ENCODE measurements around the gene RAI2.

The RAI2 gene

GRCh38 chrX:17848545-17849265 lies 12.4 kb downstream of the RAI2 start:
- ChIA-PET CTCF (interaction anchor here (0.6 to 0.8 kb wide), 3 partner anchors 38 to 107 kb away, joined by 3 read pairs; no protein-coding TSS in a partner anchor), POLR2A (no interaction called here)
- TF ChIP-seq CTBP1 (IDR thresholded peaks at IDR 0.05; ENCODE audit: borderline replicate concordance) (no peak), FOXA1 (IDR thresholded peaks at IDR 0.05) (no peak), NFRKB (IDR thresholded peaks at IDR 0.05) (no peak), L3MBTL2 (conservative IDR thresholded peaks at IDR 0.05) (no peak), ELF4 (IDR thresholded peaks at IDR 0.05) (no peak), FOXM1 (IDR thresholded peaks at IDR 0.05; ENCODE audit: borderline replicate concordance) (no peak), SP1 (IDR thresholded peaks at IDR 0.05) (no peak), SUZ12 (IDR thresholded peaks at IDR 0.05) (no peak), LEF1 (IDR thresholded peaks at IDR 0.05; ENCODE audit: borderline replicate concordance) (no peak), BHLHE40 (IDR thresholded peaks at IDR 0.05; ENCODE audit: borderline replicate concordance) (no peak), ARNT (IDR thresholded peaks at IDR 0.05) (no peak), TARDBP (IDR thresholded peaks at IDR 0.05) (no peak)
- DNase-seq (ENCODE audit: extremely low spot score), result no peak

GRCh38 chrX:17846045-17846444 lies 15.1 kb downstream of the RAI2 start:
- CTCF ChIA-PET, result no interaction called here
- POLR2A ChIA-PET, result no interaction called here
- DNase-seq (ENCODE audit: extremely low spot score), result no peak
- TF ChIP-seq BHLHE40 (IDR thresholded peaks at IDR 0.05; ENCODE audit: borderline replicate concordance) (no peak), FOXM1 (IDR thresholded peaks at IDR 0.05; ENCODE audit: borderline replicate concordance) (no peak), PKNOX1 (IDR thresholded peaks at IDR 0.05) (no peak), ZNF384 (IDR thresholded peaks at IDR 0.05) (no peak), LEF1 (IDR thresholded peaks at IDR 0.05; ENCODE audit: borderline replicate concordance) (no peak), HDGF (IDR thresholded peaks at IDR 0.05; ENCODE audit: borderline replicate concordance) (no peak), ELF4 (IDR thresholded peaks at IDR 0.05) (no peak)

- no peak for DNase-seq (ENCODE audit: extremely low spot score)
- ChIA-PET CTCF (no interaction called here), POLR2A (no interaction called here)
- no peak for TF ChIP-seq TARDBP (IDR thresholded peaks at IDR 0.05)
- no peak for TF ChIP-seq LEF1 (IDR thresholded peaks at IDR 0.05; ENCODE audit: borderline replicate concordance)
Measured at GRCh38 chrX:17844236-17844635, 16.9 kb downstream of the RAI2 start.

- no peak for TF ChIP-seq NFRKB (IDR thresholded peaks at IDR 0.05)
- no peak for TF ChIP-seq L3MBTL2 (conservative IDR thresholded peaks at IDR 0.05)
- TF ChIP-seq CTBP1 (IDR thresholded peaks at IDR 0.05; ENCODE audit: borderline replicate concordance), result no peak
- no peak for TF ChIP-seq PKNOX1 (IDR thresholded peaks at IDR 0.05)
- no peak for TF ChIP-seq FOXM1 (IDR thresholded peaks at IDR 0.05; ENCODE audit: borderline replicate concordance)
- TF ChIP-seq ARNT (IDR thresholded peaks at IDR 0.05), result no peak
- no peak for TF ChIP-seq BHLHE40 (IDR thresholded peaks at IDR 0.05; ENCODE audit: borderline replicate concordance)
- TF ChIP-seq SP1 (IDR thresholded peaks at IDR 0.05), result no peak
- no peak for TF ChIP-seq FOXK2 (IDR thresholded peaks at IDR 0.05)
- no peak for TF ChIP-seq FOXA1 (IDR thresholded peaks at IDR 0.05)
- TF ChIP-seq SUZ12 (IDR thresholded peaks at IDR 0.05), result no peak
- no peak for TF ChIP-seq TARDBP (IDR thresholded peaks at IDR 0.05)
- no peak for TF ChIP-seq ZNF384 (IDR thresholded peaks at IDR 0.05)
- TF ChIP-seq LEF1 (IDR thresholded peaks at IDR 0.05; ENCODE audit: borderline replicate concordance), result no peak
- TF ChIP-seq ELF4 (IDR thresholded peaks at IDR 0.05), result no peak
- ChIA-PET CTCF (interaction anchor here (1.5 kb wide), 1 partner anchor 54 kb away, joined by 5 read pairs; no protein-coding TSS in a partner anchor), POLR2A (no interaction called here)
- DNase-seq (ENCODE audit: extremely low spot score), result no peak
Measured at GRCh38 chrX:17842769-17843525, 18.2 kb downstream of the RAI2 start.

GRCh38 chrX:17839269-17839668 lies 21.8 kb downstream of the RAI2 start:
- TF ChIP-seq ELF4 (IDR thresholded peaks at IDR 0.05) (no peak), FOXA1 (IDR thresholded peaks at IDR 0.05) (no peak), ZNF384 (IDR thresholded peaks at IDR 0.05) (no peak), BHLHE40 (IDR thresholded peaks at IDR 0.05; ENCODE audit: borderline replicate concordance) (no peak), FOXM1 (IDR thresholded peaks at IDR 0.05; ENCODE audit: borderline replicate concordance) (no peak), LEF1 (IDR thresholded peaks at IDR 0.05; ENCODE audit: borderline replicate concordance) (no peak), SP1 (IDR thresholded peaks at IDR 0.05) (no peak), TARDBP (IDR thresholded peaks at IDR 0.05) (no peak), ARNT (IDR thresholded peaks at IDR 0.05) (no peak), CTBP1 (IDR thresholded peaks at IDR 0.05; ENCODE audit: borderline replicate concordance) (no peak), PKNOX1 (IDR thresholded peaks at IDR 0.05) (no peak), NFRKB (IDR thresholded peaks at IDR 0.05) (no peak), HDGF (IDR thresholded peaks at IDR 0.05; ENCODE audit: borderline replicate concordance) (no peak), L3MBTL2 (conservative IDR thresholded peaks at IDR 0.05) (no peak), SUZ12 (IDR thresholded peaks at IDR 0.05) (no peak), FOXK2 (IDR thresholded peaks at IDR 0.05) (no peak)
- POLR2A ChIA-PET, result no interaction called here
- no peak for DNase-seq (ENCODE audit: extremely low spot score)
- CTCF ChIA-PET, result interaction anchor here (0.6 kb wide), 2 partner anchors 11 to 511 kb away, joined by 3 read pairs; no protein-coding TSS in a partner anchor

GRCh38 chrX:17836830-17837229 lies 24.3 kb downstream of the RAI2 start:
- DNase-seq (ENCODE audit: extremely low spot score), result no peak
- POLR2A ChIA-PET, result no interaction called here
- CTCF ChIA-PET, result interaction anchor here (0.7 kb wide), 1 partner anchor 256 kb away, joined by 4 read pairs; no protein-coding TSS in a partner anchor
- no peak for TF ChIP-seq BHLHE40 (IDR thresholded peaks at IDR 0.05; ENCODE audit: borderline replicate concordance)
- no peak for TF ChIP-seq ARNT (IDR thresholded peaks at IDR 0.05)
- TF ChIP-seq HDGF (IDR thresholded peaks at IDR 0.05; ENCODE audit: borderline replicate concordance), result no peak
- TF ChIP-seq PKNOX1 (IDR thresholded peaks at IDR 0.05), result no peak
- TF ChIP-seq ZNF384 (IDR thresholded peaks at IDR 0.05), result no peak
- TF ChIP-seq ELF4 (IDR thresholded peaks at IDR 0.05), result no peak
- no peak for TF ChIP-seq FOXM1 (IDR thresholded peaks at IDR 0.05; ENCODE audit: borderline replicate concordance)
- no peak for TF ChIP-seq NFRKB (IDR thresholded peaks at IDR 0.05)
- no peak for TF ChIP-seq FOXK2 (IDR thresholded peaks at IDR 0.05)
- TF ChIP-seq CTBP1 (IDR thresholded peaks at IDR 0.05; ENCODE audit: borderline replicate concordance), result no peak
- TF ChIP-seq SP1 (IDR thresholded peaks at IDR 0.05), result no peak
- TF ChIP-seq FOXA1 (IDR thresholded peaks at IDR 0.05), result no peak
